IMR-90 (cell line): ENCODE data around the gene PC. TPM values are rescaled to one million over a fixed set of nuclear protein-coding genes. Genes with fewer than 3 reads are reported as not detected.
A peak's percentile ranks its signal among the peaks of the same experiment; 100 is the strongest.

Experiments
- ATAC-seq: fragments of 200-7000 bp; cut with Tn5 transposase; 2 replicates; pipeline ENCODE4 v1.9.1; 2020; ENCODE audit warnings: low read depth, mild to moderate bottlenecking, moderate library complexity
- BruUV-seq: library from RNA; stranded (reverse); fragments of 400-500 nt; replicated peaks from 2 replicates; lab custom pipeline; 2021; lab: Mats Ljungman, UMichigan
- CTCF ChIA-PET: fragments of 300-600 bp; formaldehyde crosslinking; extraction: SDS; loops from one replicate; lab custom pipeline; 2021; ENCODE audit warnings: antibody characterized with exemption; lab: Yijun Ruan, JAX
- POLR2A ChIA-PET: fragments of 300-600 bp; sonication (Branson Sonifier 250); formaldehyde crosslinking; loops from one replicate; lab custom pipeline; 2022; ENCODE audit warnings: antibody characterized with exemption; ENCODE audit not compliant: unreplicated experiment; lab: Charles Lee
- DNase-seq: peaks from one replicate; pipeline ENCODE4 v3.0.0; 2013
- H2AFZ ChIP-seq: replicated peaks from 2 replicates; pipeline ENCODE3; 2013; ENCODE audit warnings: low read length, mild to moderate bottlenecking; ENCODE audit not compliant: poor library complexity
- H2AK5ac ChIP-seq: 2 replicates; pipeline ENCODE4 v1.6.1; 2013; ENCODE audit warnings: low read depth, low read length, inconsistent platforms
- H2AK9ac ChIP-seq: replicated peaks from 2 replicates; pipeline ENCODE3; 2013; ENCODE audit warnings: mild to moderate bottlenecking, low read depth, low read length, moderate library complexity; ENCODE audit not compliant: poor library complexity
- H2BK120ac ChIP-seq: 2 replicates; pipeline ENCODE4 v1.6.1; 2013; ENCODE audit warnings: low read depth, low read length, inconsistent platforms
- H2BK15ac ChIP-seq: 3 replicates; pipeline ENCODE4 v1.6.1; 2013; ENCODE audit warnings: low read depth, low read length, inconsistent platforms
- H2BK20ac ChIP-seq: 2 replicates; pipeline ENCODE4 v1.6.1; 2013; ENCODE audit warnings: low read depth, mild to moderate bottlenecking, inconsistent platforms, low read length, moderate library complexity
- H2BK5ac ChIP-seq: 2 replicates; pipeline ENCODE4 v1.6.1; 2013; ENCODE audit warnings: mild to moderate bottlenecking, low read depth, low read length, inconsistent platforms; ENCODE audit not compliant: poor library complexity, severe bottlenecking
- H3K14ac ChIP-seq: replicated peaks from 2 replicates; pipeline ENCODE4 v1.6.1; 2013; ENCODE audit warnings: low read depth, low read length, inconsistent platforms
- H3K18ac ChIP-seq: 2 replicates; pipeline ENCODE4 v1.6.1; 2013; ENCODE audit warnings: low read depth, low read length, control low read depth
- H3K23ac ChIP-seq: 2 replicates; pipeline ENCODE4 v1.6.1; 2013; ENCODE audit warnings: low read depth, low read length, inconsistent platforms
- H3K27ac ChIP-seq: 2 replicates; pipeline ENCODE4 v1.5.1; 2013; ENCODE audit warnings: mild to moderate bottlenecking, control low read depth, low read length; ENCODE audit not compliant: insufficient read depth
- H3K27me3 ChIP-seq: 2 replicates; pipeline ENCODE4 v1.6.1; 2013; ENCODE audit warnings: low read length; ENCODE audit not compliant: control insufficient read depth, insufficient read depth
- H3K36me3 ChIP-seq: 2 replicates; pipeline ENCODE4 v1.6.1; 2013; ENCODE audit warnings: low read length, mixed read lengths; ENCODE audit not compliant: control insufficient read depth, insufficient read depth
- H3K4ac ChIP-seq: 2 replicates; pipeline ENCODE4 v1.6.1; 2013; ENCODE audit warnings: low read depth, low read length, inconsistent platforms
- H3K4me1 ChIP-seq: 2 replicates; pipeline ENCODE4 v1.6.1; 2013; ENCODE audit warnings: low read length, mixed read lengths; ENCODE audit not compliant: control insufficient read depth, insufficient read depth
- H3K4me2 ChIP-seq: 2 replicates; pipeline ENCODE4 v1.6.1; 2013; ENCODE audit warnings: low read depth, mild to moderate bottlenecking, control low read depth, low read length, moderate library complexity
- H3K4me3 ChIP-seq: 2 replicates; pipeline ENCODE4 v1.5.1; 2013; ENCODE audit warnings: low read depth, mild to moderate bottlenecking, control low read depth, low read length, moderate library complexity; ENCODE audit not compliant: insufficient read depth
- H3K56ac ChIP-seq: 2 replicates; pipeline ENCODE4 v1.6.1; 2013; ENCODE audit warnings: low read length, inconsistent platforms; ENCODE audit not compliant: insufficient read depth; ENCODE audit errors: extremely low read depth
- H3K79me1 ChIP-seq, 2 experiments: 2 replicates each; pipeline ENCODE4 v1.6.1; 2013; ENCODE audit warnings: low read length in 2 of 2, inconsistent platforms in 1 of 2, low read depth in 1 of 2
- H3K9ac ChIP-seq: 2 replicates; pipeline ENCODE4 v1.6.1; 2013; ENCODE audit warnings: low read depth, low read length, control low read depth
- H3K9me1 ChIP-seq: 2 replicates; pipeline ENCODE4 v1.6.1; 2013; ENCODE audit warnings: low read length, inconsistent platforms; ENCODE audit not compliant: insufficient read depth
- H3K9me3 ChIP-seq: 2 replicates; pipeline ENCODE4 v1.6.1; 2013; ENCODE audit warnings: low read length; ENCODE audit not compliant: control insufficient read depth, insufficient read depth
- H4K20me1 ChIP-seq: 2 replicates; pipeline ENCODE4 v1.6.1; 2013; ENCODE audit warnings: low read length, inconsistent platforms; ENCODE audit not compliant: insufficient read depth
- H4K5ac ChIP-seq: 2 replicates; pipeline ENCODE4 v1.6.1; 2013; ENCODE audit warnings: mild to moderate bottlenecking, low read depth, low read length, control low read depth
- H4K8ac ChIP-seq, 2 experiments: 2 replicates each; pipeline ENCODE4 v1.6.1; 2013; ENCODE audit warnings: low read depth in 2 of 2, low read length in 2 of 2, control low read depth in 1 of 2, inconsistent platforms in 1 of 2
- H4K91ac ChIP-seq: 2 replicates; pipeline ENCODE4 v1.6.1; 2013; ENCODE audit warnings: low read depth, low read length, inconsistent platforms; ENCODE audit not compliant: insufficient read depth
- CEBPB ChIP-seq: IDR thresholded peaks from 2 replicates; pipeline ENCODE4 v1.6.1; 2012; ENCODE audit warnings: low read depth, low read length, improper control_type of control experiment
- MAZ ChIP-seq: IDR thresholded peaks from 2 replicates; pipeline ENCODE4 v1.6.1; 2012; ENCODE audit warnings: low read depth, mild to moderate bottlenecking, low read length, improper control_type of control experiment, moderate library complexity, borderline replicate concordance
- WGBS, 2 experiments: methylation state at CpG; one replicate each; pipeline versions ENCODE4 v1.1.5 to v1.1.7; 2013; ENCODE audit warnings: missing lambda C conversion rate in 2 of 2; ENCODE audit not compliant: insufficient read length in 1 of 2; ENCODE audit errors: extremely low coverage in 2 of 2; 5-methylcytosine and 5-hydroxymethylcytosine counted together
- dilution Hi-C: fragments of 300-500 bp; cut with HindIII; formaldehyde crosslinking; loops from one replicate; pipeline ENCODE4 v1.14.3; 2018; ENCODE audit warnings: low sequenced_read_pairs; ENCODE audit not compliant: unreplicated experiment
- in situ Hi-C: fragments of 300-500 bp; cut with MboI; formaldehyde crosslinking; loops from 3 replicates; pipeline ENCODE4 v1.14.3; 2019; ENCODE audit warnings: low sequenced_read_pairs, inconsistent platforms, mixed read lengths
- intact Hi-C: fragments of 100-400 bp; cut with micrococcal nuclease; formaldehyde crosslinking; loops from 2 replicates; pipeline ENCODE4 v1.10.0; 2022
- polyA plus RNA-seq, 3 experiments: library from polyadenylated mRNA; depleted of rRNA; stranded (reverse); fragments of >200 nt; gene quantifications; 2 replicates each; pipeline ENCODE4 v1.2.3, GENCODE V29; 2012; ENCODE audit warnings: low replicate concordance in 1 of 3
- total RNA-seq: library from RNA; depleted of rRNA; stranded (reverse); fragments of >200 nt; gene quantifications from 2 replicates; pipeline ENCODE4 v1.2.3, GENCODE V29; 2012

The PC gene
- total and polyA plus RNA-seq, 2 of the 4 experiments (the other 2 are of a cell fraction): 13.6 to 15.7 TPM

DNA sequence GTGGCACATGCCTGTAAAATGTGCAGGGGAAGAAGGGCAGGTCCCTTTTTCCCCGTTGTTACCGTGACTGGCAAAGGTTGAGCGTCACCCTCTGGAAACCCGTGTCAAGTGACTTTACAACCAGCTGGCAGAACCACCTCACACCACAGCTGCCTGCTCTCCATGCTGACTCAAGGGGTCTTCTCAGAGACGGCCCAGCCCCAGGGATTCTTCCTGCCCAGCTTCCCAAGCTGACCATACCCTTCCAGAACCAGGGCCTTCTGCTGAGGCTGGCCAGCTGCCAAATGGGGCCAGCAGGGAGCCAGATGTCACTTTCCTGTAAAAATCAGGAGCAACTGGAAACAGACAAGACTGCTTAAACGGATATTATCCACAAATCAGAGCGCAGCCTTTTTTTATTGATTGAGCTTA is 6.3 kb downstream of the PC start:
- DNase-seq (peak; percentile 60), ATAC-seq (no peak)
- H3K4me3 ChIP-seq: no peak overlapping the region
- H4K8ac ChIP-seq: peak overlapping the region in 1 of 2 experiments; percentile 13; a peak in 1 of 4 replicates
- BruUV-seq: no TSS peak
- H3K36me3 ChIP-seq: peaks cover 17% of the 10 kb centered on the region; the same call in 1 of the 2 replicates
- no peaks in the 10 kb centered on the region for H3K27me3 ChIP-seq
- 0 out of 3 replicates have a peak overlapping the region, but pooled peaks have one; percentile 20 for H2BK15ac ChIP-seq
- in situ Hi-C loops (no loop called here), dilution Hi-C loops (no loop called here), intact Hi-C loops (no loop called here)
- H4K5ac ChIP-seq: no peak overlapping the region
- H3K14ac ChIP-seq: no peak overlapping the region; the same call in 1 of the 2 replicates
- H4K20me1 ChIP-seq: peaks cover 1% of the 10 kb centered on the region; the same call in 1 of the 2 replicates
- peak overlapping the region; percentile 31 for H3K23ac ChIP-seq
- no peak overlapping the region for H2BK5ac ChIP-seq
- peaks cover 25% of the 10 kb centered on the region for H3K9me1 ChIP-seq
- H3K18ac ChIP-seq: no peak overlapping the region
- peak overlapping the region; percentile 36; the same call in 1 of the 2 replicates for H3K9ac ChIP-seq
- no peak overlapping the region for H3K4me2 ChIP-seq
- peak overlapping the region; percentile 33; the same call in 1 of the 2 replicates for H2AK5ac ChIP-seq
- ChIA-PET POLR2A (no interaction called here), CTCF (interaction anchor here (0.5 to 0.6 kb wide), 2 partner anchors 55 to 390 kb away, joined by 3 read pairs; no protein-coding TSS in a partner anchor)
- no peak overlapping the region for H2BK120ac ChIP-seq
- no peak overlapping the region for H2BK20ac ChIP-seq
- peak overlapping the region; percentile 81 for H2AK9ac ChIP-seq
- peaks cover 0 to 41% of the 10 kb centered on the region in 2 experiments for H3K79me1 ChIP-seq
- H3K56ac ChIP-seq: no peak overlapping the region
- WGBS, 2 experiments: 46% methylated on average over 6 of the region's 7 CpGs; no CpG with 5 or more reads in 1 of the 2 experiments
- TF ChIP-seq CEBPB: no peak
- TF ChIP-seq MAZ: no peak
- H3K9me3 ChIP-seq: no peaks in the 10 kb centered on the region
- no peak overlapping the region for H2AFZ ChIP-seq
- H3K4ac ChIP-seq: peak overlapping the region; percentile 70; the same call in 1 of the 2 replicates
- peaks cover 17% of the 10 kb centered on the region for H3K4me1 ChIP-seq
- H3K27ac ChIP-seq: peak overlapping the region; percentile 39; the same call in 1 of the 2 replicates
- 0 out of 2 replicates have a peak overlapping the region, but pooled peaks have one; percentile 20 for H4K91ac ChIP-seq
